ENCODE results near the gene CSNK2B.

DNA sequence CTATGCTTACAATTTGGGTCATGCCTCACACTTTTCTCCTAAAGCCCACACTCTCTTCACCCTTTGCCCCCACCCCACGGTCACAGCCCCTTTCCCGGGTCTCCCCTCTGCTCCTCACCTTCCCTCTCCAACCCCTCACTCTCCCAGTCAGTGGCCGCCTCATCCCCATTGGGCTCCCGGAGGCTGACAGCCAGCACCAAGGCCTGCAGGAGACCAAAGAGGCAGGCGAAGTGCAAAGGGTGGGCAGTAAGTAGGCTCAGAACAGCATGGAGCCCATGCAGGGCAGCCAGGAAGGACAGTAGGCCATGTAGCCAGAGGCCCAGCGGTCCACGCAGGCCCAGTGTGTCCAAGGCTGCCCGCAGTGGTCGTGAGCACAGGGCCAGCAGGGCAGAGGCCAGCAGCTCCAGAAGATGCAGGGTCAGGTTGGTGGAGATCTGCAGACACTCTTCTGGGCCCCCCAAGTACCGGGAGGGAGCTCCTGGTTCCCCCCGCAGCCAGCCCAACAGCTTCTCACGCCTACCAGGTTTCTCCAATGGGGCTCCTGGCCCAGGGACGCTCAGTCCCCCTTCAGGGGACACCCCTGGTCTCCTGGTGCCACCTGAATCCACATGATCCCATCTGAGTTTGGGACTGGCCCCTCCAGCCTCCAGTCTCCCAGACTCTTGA lies 6.8 kb upstream of the CSNK2B start:
- TF ChIP-seq CHD1 (IDR thresholded peaks at IDR 0.05; ENCODE audit: low read depth, low read length), result no peak
- TF ChIP-seq, protein P1, sequence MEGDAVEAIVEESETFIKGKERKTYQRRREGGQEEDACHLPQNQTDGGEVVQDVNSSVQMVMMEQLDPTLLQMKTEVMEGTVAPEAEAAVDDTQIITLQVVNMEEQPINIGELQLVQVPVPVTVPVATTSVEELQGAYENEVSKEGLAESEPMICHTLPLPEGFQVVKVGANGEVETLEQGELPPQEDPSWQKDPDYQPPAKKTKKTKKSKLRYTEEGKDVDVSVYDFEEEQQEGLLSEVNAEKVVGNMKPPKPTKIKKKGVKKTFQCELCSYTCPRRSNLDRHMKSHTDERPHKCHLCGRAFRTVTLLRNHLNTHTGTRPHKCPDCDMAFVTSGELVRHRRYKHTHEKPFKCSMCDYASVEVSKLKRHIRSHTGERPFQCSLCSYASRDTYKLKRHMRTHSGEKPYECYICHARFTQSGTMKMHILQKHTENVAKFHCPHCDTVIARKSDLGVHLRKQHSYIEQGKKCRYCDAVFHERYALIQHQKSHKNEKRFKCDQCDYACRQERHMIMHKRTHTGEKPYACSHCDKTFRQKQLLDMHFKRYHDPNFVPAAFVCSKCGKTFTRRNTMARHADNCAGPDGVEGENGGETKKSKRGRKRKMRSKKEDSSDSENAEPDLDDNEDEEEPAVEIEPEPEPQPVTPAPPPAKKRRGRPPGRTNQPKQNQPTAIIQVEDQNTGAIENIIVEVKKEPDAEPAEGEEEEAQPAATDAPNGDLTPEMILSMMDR (IDR thresholded peaks at IDR 0.05 in 2 of 3, conservative IDR thresholded peaks at IDR 0.05 in 1 of 3; ENCODE audit: control insufficient read depth in 2 of 3, extremely low read depth in 1 of 3, insufficient read depth in 1 of 3, low read depth in 3 of 3, low read length in 3 of 3), result no peak
- TF ChIP-seq ZNF274 (IDR thresholded peaks at IDR 0.05; ENCODE audit: insufficient read depth, insufficient read length), result no peak
- TF ChIP-seq, protein P2, sequence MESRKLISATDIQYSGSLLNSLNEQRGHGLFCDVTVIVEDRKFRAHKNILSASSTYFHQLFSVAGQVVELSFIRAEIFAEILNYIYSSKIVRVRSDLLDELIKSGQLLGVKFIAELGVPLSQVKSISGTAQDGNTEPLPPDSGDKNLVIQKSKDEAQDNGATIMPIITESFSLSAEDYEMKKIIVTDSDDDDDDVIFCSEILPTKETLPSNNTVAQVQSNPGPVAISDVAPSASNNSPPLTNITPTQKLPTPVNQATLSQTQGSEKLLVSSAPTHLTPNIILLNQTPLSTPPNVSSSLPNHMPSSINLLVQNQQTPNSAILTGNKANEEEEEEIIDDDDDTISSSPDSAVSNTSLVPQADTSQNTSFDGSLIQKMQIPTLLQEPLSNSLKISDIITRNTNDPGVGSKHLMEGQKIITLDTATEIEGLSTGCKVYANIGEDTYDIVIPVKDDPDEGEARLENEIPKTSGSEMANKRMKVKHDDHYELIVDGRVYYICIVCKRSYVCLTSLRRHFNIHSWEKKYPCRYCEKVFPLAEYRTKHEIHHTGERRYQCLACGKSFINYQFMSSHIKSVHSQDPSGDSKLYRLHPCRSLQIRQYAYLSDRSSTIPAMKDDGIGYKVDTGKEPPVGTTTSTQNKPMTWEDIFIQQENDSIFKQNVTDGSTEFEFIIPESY (IDR thresholded peaks at IDR 0.05), result no peak
- TF ChIP-seq, protein P3, sequence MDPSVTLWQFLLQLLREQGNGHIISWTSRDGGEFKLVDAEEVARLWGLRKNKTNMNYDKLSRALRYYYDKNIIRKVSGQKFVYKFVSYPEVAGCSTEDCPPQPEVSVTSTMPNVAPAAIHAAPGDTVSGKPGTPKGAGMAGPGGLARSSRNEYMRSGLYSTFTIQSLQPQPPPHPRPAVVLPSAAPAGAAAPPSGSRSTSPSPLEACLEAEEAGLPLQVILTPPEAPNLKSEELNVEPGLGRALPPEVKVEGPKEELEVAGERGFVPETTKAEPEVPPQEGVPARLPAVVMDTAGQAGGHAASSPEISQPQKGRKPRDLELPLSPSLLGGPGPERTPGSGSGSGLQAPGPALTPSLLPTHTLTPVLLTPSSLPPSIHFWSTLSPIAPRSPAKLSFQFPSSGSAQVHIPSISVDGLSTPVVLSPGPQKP (IDR thresholded peaks at IDR 0.05; ENCODE audit: low read depth, low read length), result no peak
- no peak for TF ChIP-seq EZH2 (IDR thresholded peaks at IDR 0.05; ENCODE audit: borderline replicate concordance, control insufficient read depth, low read depth, low read length)
- no peak; the same call in 1 of the 2 replicates for TF ChIP-seq POLR2AphosphoS5 (IDR thresholded peaks at IDR 0.05; ENCODE audit: low read length)
- TF ChIP-seq, protein P4, sequence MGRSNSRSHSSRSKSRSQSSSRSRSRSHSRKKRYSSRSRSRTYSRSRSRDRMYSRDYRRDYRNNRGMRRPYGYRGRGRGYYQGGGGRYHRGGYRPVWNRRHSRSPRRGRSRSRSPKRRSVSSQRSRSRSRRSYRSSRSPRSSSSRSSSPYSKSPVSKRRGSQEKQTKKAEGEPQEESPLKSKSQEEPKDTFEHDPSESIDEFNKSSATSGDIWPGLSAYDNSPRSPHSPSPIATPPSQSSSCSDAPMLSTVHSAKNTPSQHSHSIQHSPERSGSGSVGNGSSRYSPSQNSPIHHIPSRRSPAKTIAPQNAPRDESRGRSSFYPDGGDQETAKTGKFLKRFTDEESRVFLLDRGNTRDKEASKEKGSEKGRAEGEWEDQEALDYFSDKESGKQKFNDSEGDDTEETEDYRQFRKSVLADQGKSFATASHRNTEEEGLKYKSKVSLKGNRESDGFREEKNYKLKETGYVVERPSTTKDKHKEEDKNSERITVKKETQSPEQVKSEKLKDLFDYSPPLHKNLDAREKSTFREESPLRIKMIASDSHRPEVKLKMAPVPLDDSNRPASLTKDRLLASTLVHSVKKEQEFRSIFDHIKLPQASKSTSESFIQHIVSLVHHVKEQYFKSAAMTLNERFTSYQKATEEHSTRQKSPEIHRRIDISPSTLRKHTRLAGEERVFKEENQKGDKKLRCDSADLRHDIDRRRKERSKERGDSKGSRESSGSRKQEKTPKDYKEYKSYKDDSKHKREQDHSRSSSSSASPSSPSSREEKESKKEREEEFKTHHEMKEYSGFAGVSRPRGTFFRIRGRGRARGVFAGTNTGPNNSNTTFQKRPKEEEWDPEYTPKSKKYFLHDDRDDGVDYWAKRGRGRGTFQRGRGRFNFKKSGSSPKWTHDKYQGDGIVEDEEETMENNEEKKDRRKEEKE (IDR thresholded peaks at IDR 0.05), result no peak
- TF ChIP-seq SPI1 (IDR thresholded peaks at IDR 0.05; ENCODE audit: borderline replicate concordance, insufficient read depth, low read depth, low read length), result no peak
- no peak for TF ChIP-seq POU2F2 (IDR thresholded peaks at IDR 0.05; ENCODE audit: borderline replicate concordance, low read depth, low read length)
- no peak for TF ChIP-seq NR2C2 (IDR thresholded peaks at IDR 0.05; ENCODE audit: borderline replicate concordance, control insufficient read depth, insufficient read length, low read depth)
- TF ChIP-seq, protein P5, sequence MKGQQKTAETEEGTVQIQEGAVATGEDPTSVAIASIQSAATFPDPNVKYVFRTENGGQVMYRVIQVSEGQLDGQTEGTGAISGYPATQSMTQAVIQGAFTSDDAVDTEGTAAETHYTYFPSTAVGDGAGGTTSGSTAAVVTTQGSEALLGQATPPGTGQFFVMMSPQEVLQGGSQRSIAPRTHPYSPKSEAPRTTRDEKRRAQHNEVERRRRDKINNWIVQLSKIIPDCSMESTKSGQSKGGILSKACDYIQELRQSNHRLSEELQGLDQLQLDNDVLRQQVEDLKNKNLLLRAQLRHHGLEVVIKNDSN (IDR thresholded peaks at IDR 0.05; ENCODE audit: borderline replicate concordance, extremely low read length, insufficient read depth, low read depth, low read length), result no peak
- TF ChIP-seq, protein P6, sequence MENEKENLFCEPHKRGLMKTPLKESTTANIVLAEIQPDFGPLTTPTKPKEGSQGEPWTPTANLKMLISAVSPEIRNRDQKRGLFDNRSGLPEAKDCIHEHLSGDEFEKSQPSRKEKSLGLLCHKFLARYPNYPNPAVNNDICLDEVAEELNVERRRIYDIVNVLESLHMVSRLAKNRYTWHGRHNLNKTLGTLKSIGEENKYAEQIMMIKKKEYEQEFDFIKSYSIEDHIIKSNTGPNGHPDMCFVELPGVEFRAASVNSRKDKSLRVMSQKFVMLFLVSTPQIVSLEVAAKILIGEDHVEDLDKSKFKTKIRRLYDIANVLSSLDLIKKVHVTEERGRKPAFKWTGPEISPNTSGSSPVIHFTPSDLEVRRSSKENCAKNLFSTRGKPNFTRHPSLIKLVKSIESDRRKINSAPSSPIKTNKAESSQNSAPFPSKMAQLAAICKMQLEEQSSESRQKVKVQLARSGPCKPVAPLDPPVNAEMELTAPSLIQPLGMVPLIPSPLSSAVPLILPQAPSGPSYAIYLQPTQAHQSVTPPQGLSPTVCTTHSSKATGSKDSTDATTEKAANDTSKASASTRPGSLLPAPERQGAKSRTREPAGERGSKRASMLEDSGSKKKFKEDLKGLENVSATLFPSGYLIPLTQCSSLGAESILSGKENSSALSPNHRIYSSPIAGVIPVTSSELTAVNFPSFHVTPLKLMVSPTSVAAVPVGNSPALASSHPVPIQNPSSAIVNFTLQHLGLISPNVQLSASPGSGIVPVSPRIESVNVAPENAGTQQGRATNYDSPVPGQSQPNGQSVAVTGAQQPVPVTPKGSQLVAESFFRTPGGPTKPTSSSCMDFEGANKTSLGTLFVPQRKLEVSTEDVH (IDR thresholded peaks at IDR 0.05; ENCODE audit: low read depth, partially characterized antibody), result no peak
